Panc1 (cell line): ENCODE results near the gene CDYL. TPM values are rescaled to one million over a fixed set of nuclear protein-coding genes. Genes with fewer than 3 reads are reported as not detected.

ENCODE experiments used
- ATAC-seq: fragments of 200-7000 bp; cut with Tn5 transposase; 2 replicates; pipeline ENCODE4 v1.9.1; 2020; ENCODE audit warnings: mild to moderate bottlenecking, moderate library complexity
- BruUV-seq: library from RNA; stranded (reverse); fragments of 400-500 nt; replicated peaks from 2 replicates; lab custom pipeline; 2021; lab: Mats Ljungman, UMichigan
- CTCF ChIA-PET: fragments of 300-600 bp; sonication (Branson Sonifier 250); formaldehyde crosslinking; loops from one replicate; lab custom pipeline; 2022; ENCODE audit warnings: antibody characterized with exemption; lab: Charles Lee
- POLR2A ChIA-PET: fragments of 300-600 bp; sonication (Branson Sonifier 250); formaldehyde crosslinking; loops from one replicate; lab custom pipeline; 2022; ENCODE audit warnings: antibody characterized with exemption; lab: Charles Lee
- DNase-seq: peaks from one replicate; pipeline ENCODE4 v3.0.0-alpha.2; 2010; ENCODE audit warnings: low read depth, low spot score
- H3K27ac ChIP-seq: 2 replicates; pipeline ENCODE4 v1.5.1; 2011; ENCODE audit warnings: mild to moderate bottlenecking, low read length, inconsistent platforms
- H3K27me3 ChIP-seq: fragments of 200-500 bp; sonication (Bioruptor generic); 2 replicates; pipeline ENCODE4 v1.6.0; 2014; ENCODE audit warnings: low read length, inconsistent platforms; ENCODE audit not compliant: control insufficient read depth, insufficient read depth
- H3K36me3 ChIP-seq: fragments of 200-500 bp; sonication (Bioruptor generic); 2 replicates; pipeline ENCODE4 v1.5.1; 2014; ENCODE audit warnings: inconsistent platforms, mild to moderate bottlenecking, low read length, moderate library complexity; ENCODE audit not compliant: control insufficient read depth, insufficient read depth
- H3K4me1 ChIP-seq: 2 replicates; pipeline ENCODE4 v1.5.1; 2011; ENCODE audit warnings: inconsistent platforms, mild to moderate bottlenecking, low read length, moderate library complexity; ENCODE audit not compliant: control insufficient read depth, insufficient read depth
- H3K4me3 ChIP-seq, 2 experiments: 2 replicates each; pipeline ENCODE4 v1.5.1; 2011 to 2012; ENCODE audit warnings: low read depth in 2 of 2, low read length in 2 of 2, mild to moderate bottlenecking in 2 of 2, inconsistent platforms in 1 of 2, moderate library complexity in 1 of 2
- H3K9me3 ChIP-seq: fragments of 200-500 bp; sonication (Bioruptor generic); 2 replicates; pipeline ENCODE4 v1.5.1; 2014; ENCODE audit warnings: low read depth, mild to moderate bottlenecking, inconsistent platforms, low read length, moderate library complexity; ENCODE audit not compliant: control insufficient read depth, insufficient read depth
- CTCF ChIP-seq: fragments of 450-650 bp; IDR thresholded peaks from 2 replicates; pipeline ENCODE4 v1.5.1; 2017; ENCODE audit warnings: mild to moderate bottlenecking
- POLR2AphosphoS5 ChIP-seq: IDR thresholded peaks from 2 replicates; pipeline ENCODE4 v1.6.1; 2012; ENCODE audit warnings: mild to moderate bottlenecking, low read depth, low read length, moderate library complexity
- REST ChIP-seq, 2 experiments: IDR thresholded peaks; 2 replicates each; pipeline ENCODE4 v1.6.1; 2011 to 2012; ENCODE audit warnings: low read depth in 2 of 2, control low read depth in 1 of 2, low read length in 1 of 2, mild to moderate bottlenecking in 1 of 2, moderate library complexity in 1 of 2; ENCODE audit not compliant: insufficient read depth in 1 of 2
- SIN3A ChIP-seq: IDR thresholded peaks from 2 replicates; pipeline ENCODE4 v1.6.1; 2012; ENCODE audit warnings: low read depth, mild to moderate bottlenecking, low read length, moderate library complexity, borderline replicate concordance; ENCODE audit not compliant: insufficient read depth
- TCF7L2 ChIP-seq: IDR thresholded peaks from 2 replicates; pipeline ENCODE4 v1.6.1; 2011; ENCODE audit warnings: mild to moderate bottlenecking, low read depth, low read length, inconsistent platforms
- in situ Hi-C: cut with HindIII; loops from 2 replicates; pipeline ENCODE4 v1.10.0; 2016; ENCODE audit warnings: low sequenced_read_pairs, low pct_unique_long_range_greater_than_20kb
- intact Hi-C: fragments of 100-400 bp; cut with micrococcal nuclease; formaldehyde crosslinking; loops from one replicate; pipeline ENCODE4 v1.10.0; 2022; ENCODE audit not compliant: unreplicated experiment
- total RNA-seq: library from RNA; stranded (reverse); gene quantifications from one replicate; pipeline ENCODE4 v1.2.1, GENCODE V29; 2021; ENCODE audit not compliant: unreplicated experiment

The CDYL gene
- total RNA-seq, 1 experiment from 2014 or later: 61.4 TPM

- Histone ChIP-seq H3K27ac (no peak overlapping the region), H3K36me3 (no peaks in the 10 kb centered on the region), H3K4me3 (no peak overlapping the region), H3K27me3 (no peaks in the 10 kb centered on the region), H3K9me3 (no peaks in the 10 kb centered on the region), H3K4me1 (no peaks in the 10 kb centered on the region)
- DNase-seq (no peak), ATAC-seq (peak; percentile 10; the same call in 1 of the 2 replicates)
- CTCF ChIA-PET: interaction anchor here (0.7 kb wide), 1 partner anchor 256 kb away, joined by 3 read pairs; no protein-coding TSS in a partner anchor
- POLR2A ChIA-PET: no interaction called here
- BruUV-seq: no TSS peak
- intact Hi-C loops: no loop called here
- in situ Hi-C loops: no loop called here
- TF ChIP-seq REST (IDR thresholded peaks at IDR 0.05; ENCODE audit: insufficient read depth in 1 of 2, low read depth in 2 of 2, low read length in 1 of 2) (no peak), POLR2AphosphoS5 (no peak), TCF7L2 (no peak), CTCF (no peak), SIN3A (no peak)
Measured at GRCh38 chr6:4961322-4962168, 185.3 kb downstream of the CDYL start.

- intact Hi-C loops: no loop called here
- Histone ChIP-seq H3K9me3 (no peaks in the 10 kb centered on the region), H3K4me3 (no peak overlapping the region), H3K36me3 (no peaks in the 10 kb centered on the region), H3K27ac (no peak overlapping the region), H3K4me1 (no peaks in the 10 kb centered on the region), H3K27me3 (no peaks in the 10 kb centered on the region)
- BruUV-seq: no TSS peak
- no peak for DNase-seq
- POLR2A ChIA-PET: interaction anchor here (0.7 kb wide), 1 partner anchor 28 kb away, joined by 5 read pairs; no protein-coding TSS in a partner anchor
- ATAC-seq: no peak
- in situ Hi-C loops: no loop called here
- CTCF ChIA-PET: interaction anchor here (0.6 kb wide), 1 partner anchor 1144 kb away, joined by 4 read pairs; no protein-coding TSS in a partner anchor
- no peak for TF ChIP-seq POLR2AphosphoS5
- no peak for TF ChIP-seq REST (IDR thresholded peaks at IDR 0.05; ENCODE audit: insufficient read depth in 1 of 2, low read depth in 2 of 2, low read length in 1 of 2)
- TF ChIP-seq CTCF: no peak
- TF ChIP-seq TCF7L2: no peak
- TF ChIP-seq SIN3A: no peak
Measured at GRCh38 chr6:4962905-4963304, 186.7 kb downstream of the CDYL start.
